ENCODE measurements around the gene AUH.
"Not testable (repeated sequence)": the region's sequence is repeated elsewhere in the genome, so short reads cannot be mapped to it uniquely, and the experiment has no call there.

DNA sequence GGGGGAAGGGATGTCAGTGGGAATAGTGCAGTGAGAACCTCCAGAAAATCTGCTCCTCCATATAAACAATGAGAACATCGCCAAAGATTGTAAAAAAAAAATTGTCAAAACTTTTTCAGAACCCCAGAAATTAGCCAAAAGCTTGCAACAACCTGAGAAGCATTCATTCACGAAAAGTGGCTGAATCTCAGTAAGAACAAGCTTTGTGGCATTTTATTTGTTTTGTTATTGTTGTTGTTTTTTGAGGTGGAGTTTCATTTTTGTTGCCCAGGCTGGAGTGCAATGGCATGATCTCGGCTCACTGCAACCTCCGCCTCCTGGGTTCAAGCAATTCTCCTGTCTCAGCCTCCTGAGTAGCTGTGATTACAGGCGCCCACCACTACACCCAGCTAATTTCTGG, 162.8 kb downstream of the AUH start:
- not testable (repeated sequence) for TF ChIP-seq JUND (IDR thresholded peaks at IDR 0.05); SP1 (IDR thresholded peaks at IDR 0.05; ENCODE audit: low read depth); POLR2AphosphoS5 (IDR thresholded peaks at IDR 0.05; ENCODE audit: low read depth, low read length)
- TF ChIP-seq, protein P1, sequence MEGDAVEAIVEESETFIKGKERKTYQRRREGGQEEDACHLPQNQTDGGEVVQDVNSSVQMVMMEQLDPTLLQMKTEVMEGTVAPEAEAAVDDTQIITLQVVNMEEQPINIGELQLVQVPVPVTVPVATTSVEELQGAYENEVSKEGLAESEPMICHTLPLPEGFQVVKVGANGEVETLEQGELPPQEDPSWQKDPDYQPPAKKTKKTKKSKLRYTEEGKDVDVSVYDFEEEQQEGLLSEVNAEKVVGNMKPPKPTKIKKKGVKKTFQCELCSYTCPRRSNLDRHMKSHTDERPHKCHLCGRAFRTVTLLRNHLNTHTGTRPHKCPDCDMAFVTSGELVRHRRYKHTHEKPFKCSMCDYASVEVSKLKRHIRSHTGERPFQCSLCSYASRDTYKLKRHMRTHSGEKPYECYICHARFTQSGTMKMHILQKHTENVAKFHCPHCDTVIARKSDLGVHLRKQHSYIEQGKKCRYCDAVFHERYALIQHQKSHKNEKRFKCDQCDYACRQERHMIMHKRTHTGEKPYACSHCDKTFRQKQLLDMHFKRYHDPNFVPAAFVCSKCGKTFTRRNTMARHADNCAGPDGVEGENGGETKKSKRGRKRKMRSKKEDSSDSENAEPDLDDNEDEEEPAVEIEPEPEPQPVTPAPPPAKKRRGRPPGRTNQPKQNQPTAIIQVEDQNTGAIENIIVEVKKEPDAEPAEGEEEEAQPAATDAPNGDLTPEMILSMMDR (IDR thresholded peaks at IDR 0.05 in 2 of 3, conservative IDR thresholded peaks at IDR 0.05 in 1 of 3; ENCODE audit: borderline replicate concordance in 1 of 3, insufficient read depth in 1 of 3, low read depth in 2 of 3, low read length in 2 of 3), result not testable (repeated sequence)
- TF ChIP-seq, protein P2, sequence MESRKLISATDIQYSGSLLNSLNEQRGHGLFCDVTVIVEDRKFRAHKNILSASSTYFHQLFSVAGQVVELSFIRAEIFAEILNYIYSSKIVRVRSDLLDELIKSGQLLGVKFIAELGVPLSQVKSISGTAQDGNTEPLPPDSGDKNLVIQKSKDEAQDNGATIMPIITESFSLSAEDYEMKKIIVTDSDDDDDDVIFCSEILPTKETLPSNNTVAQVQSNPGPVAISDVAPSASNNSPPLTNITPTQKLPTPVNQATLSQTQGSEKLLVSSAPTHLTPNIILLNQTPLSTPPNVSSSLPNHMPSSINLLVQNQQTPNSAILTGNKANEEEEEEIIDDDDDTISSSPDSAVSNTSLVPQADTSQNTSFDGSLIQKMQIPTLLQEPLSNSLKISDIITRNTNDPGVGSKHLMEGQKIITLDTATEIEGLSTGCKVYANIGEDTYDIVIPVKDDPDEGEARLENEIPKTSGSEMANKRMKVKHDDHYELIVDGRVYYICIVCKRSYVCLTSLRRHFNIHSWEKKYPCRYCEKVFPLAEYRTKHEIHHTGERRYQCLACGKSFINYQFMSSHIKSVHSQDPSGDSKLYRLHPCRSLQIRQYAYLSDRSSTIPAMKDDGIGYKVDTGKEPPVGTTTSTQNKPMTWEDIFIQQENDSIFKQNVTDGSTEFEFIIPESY (IDR thresholded peaks at IDR 0.05; ENCODE audit: extremely low read depth, insufficient replicate concordance, low read length), result not testable (repeated sequence)
- TF ChIP-seq, protein P3, sequence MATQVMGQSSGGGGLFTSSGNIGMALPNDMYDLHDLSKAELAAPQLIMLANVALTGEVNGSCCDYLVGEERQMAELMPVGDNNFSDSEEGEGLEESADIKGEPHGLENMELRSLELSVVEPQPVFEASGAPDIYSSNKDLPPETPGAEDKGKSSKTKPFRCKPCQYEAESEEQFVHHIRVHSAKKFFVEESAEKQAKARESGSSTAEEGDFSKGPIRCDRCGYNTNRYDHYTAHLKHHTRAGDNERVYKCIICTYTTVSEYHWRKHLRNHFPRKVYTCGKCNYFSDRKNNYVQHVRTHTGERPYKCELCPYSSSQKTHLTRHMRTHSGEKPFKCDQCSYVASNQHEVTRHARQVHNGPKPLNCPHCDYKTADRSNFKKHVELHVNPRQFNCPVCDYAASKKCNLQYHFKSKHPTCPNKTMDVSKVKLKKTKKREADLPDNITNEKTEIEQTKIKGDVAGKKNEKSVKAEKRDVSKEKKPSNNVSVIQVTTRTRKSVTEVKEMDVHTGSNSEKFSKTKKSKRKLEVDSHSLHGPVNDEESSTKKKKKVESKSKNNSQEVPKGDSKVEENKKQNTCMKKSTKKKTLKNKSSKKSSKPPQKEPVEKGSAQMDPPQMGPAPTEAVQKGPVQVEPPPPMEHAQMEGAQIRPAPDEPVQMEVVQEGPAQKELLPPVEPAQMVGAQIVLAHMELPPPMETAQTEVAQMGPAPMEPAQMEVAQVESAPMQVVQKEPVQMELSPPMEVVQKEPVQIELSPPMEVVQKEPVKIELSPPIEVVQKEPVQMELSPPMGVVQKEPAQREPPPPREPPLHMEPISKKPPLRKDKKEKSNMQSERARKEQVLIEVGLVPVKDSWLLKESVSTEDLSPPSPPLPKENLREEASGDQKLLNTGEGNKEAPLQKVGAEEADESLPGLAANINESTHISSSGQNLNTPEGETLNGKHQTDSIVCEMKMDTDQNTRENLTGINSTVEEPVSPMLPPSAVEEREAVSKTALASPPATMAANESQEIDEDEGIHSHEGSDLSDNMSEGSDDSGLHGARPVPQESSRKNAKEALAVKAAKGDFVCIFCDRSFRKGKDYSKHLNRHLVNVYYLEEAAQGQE (IDR thresholded peaks at IDR 0.05; ENCODE audit: low read depth), result not testable (repeated sequence)

Data from HCT116 (cell line).